GM13977 (cell line): Measurements from ENCODE around the gene PACS2.
"Not testable (repeated sequence)": the region's sequence is repeated elsewhere in the genome, so short reads cannot be mapped to it uniquely, and the experiment has no call there.

ENCODE experiments used
- DNase-seq: peaks from one replicate; pipeline ENCODE4 v3.0.0; 2012; ENCODE audit warnings: low spot score
- CTCF ChIP-seq: IDR thresholded peaks from 2 replicates; pipeline ENCODE4 v1.5.1; 2012; ENCODE audit warnings: mild to moderate bottlenecking, control low read depth; ENCODE audit not compliant: insufficient read depth; ENCODE audit errors: extremely low read depth, missing control alignments
- in situ Hi-C: fragments of 300-500 bp; cut with MboI; formaldehyde crosslinking; loops from one replicate; pipeline ENCODE4 v1.12.0; 2022; ENCODE audit warnings: low sequenced_read_pairs, low pct_unique_long_range_greater_than_20kb, mixed read lengths, inconsistent platforms; ENCODE audit not compliant: unreplicated experiment

The PACS2 gene

GRCh38 chr14:105290621-105291346, 23.8 kb upstream of the PACS2 start:
- in situ Hi-C loops = no loop called here
- DNase-seq = no peak
- TF ChIP-seq CTCF = peak; percentile 34

- in situ Hi-C loops = no loop called here
- no peak for DNase-seq
- TF ChIP-seq CTCF = no peak
Observed at GRCh38 chr14:105292826-105293711, 21.5 kb upstream of the PACS2 start.

- DNase-seq = no peak
- TF ChIP-seq CTCF = no peak
- in situ Hi-C loops = no loop called here
Observed at GRCh38 chr14:105294142-105294597, 20.4 kb upstream of the PACS2 start.

GRCh38 chr14:105297311-105297710, 17.2 kb upstream of the PACS2 start:
- DNase-seq, in situ Hi-C loops: not testable (repeated sequence)

- in situ Hi-C loops = no loop called here
- TF ChIP-seq CTCF = no peak
- DNase-seq = no peak
Observed at GRCh38 chr14:105299654-105300541, 14.7 kb upstream of the PACS2 start.

GRCh38 chr14:105300542-105301102, 13.9 kb upstream of the PACS2 start, which contains the start of gene BRF1:
Gene BRF1 (minus strand): TSS chr14:105301001. CDS start chr14:105300629, 372 bp downstream.
- in situ Hi-C loops = no loop called here
- DNase-seq = peak; percentile 97
- no peak for TF ChIP-seq CTCF
